UCSD-AML1 (cell line): ENCODE data around the gene SIRT5.

Experiments used
- DNase-seq: peaks from one replicate; lab custom pipeline; 2025; ENCODE audit not compliant: unreplicated experiment; lab: John Stamatoyannopoulos, UW

Gene SIRT5

DNA sequence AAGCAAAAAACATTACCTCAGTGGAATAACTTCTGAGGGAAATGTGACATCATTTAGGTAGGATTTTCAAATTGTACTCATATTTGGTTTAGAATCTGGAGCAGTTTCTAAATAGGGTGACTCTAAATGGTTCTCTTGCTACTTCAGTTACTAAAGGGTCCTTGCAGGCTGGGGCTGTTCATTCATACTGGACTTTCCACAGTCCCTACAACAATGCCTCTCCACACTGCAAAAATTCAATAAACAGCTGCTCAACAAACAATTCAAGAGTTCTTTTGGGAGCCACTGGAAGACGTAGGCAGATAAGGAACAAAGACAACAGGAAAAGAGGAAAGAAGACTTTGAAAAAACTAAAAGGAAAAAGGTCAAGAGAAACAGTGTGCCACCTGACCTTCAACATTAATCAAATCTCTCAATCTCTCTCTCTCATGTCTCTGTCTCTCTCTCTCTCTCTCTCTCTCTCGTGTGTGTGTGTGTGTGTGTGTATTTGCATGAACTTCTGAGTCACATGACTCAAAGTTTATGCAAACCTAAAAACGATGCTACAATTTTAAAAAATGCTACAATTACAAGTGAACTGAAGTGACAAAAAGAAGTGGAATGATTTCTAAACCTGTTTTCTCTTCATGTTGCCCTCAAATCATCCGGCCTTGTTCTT lies 55.2 kb downstream of the SIRT5 start:
- DNase-seq: no peak

DNA sequence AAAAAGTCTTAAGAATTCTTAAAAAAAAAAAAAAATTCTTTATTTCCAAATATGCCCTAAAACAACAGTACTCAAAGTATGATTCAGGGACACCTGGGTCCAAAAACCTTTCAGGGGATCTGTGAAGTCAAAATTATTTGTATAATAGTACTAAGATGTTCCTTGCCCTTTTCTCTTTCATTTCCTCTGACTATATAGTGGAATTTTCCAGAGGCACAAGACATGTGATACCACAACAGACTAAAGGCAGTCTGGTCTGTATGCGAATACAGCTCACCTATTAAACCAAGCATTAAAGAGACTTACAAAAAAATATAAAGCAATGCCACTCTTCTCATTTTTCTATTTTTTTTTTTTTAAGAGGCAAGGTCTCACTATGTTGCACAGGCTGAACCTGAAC lies 56.1 kb downstream of the SIRT5 start:
- no peak for DNase-seq

DNA sequence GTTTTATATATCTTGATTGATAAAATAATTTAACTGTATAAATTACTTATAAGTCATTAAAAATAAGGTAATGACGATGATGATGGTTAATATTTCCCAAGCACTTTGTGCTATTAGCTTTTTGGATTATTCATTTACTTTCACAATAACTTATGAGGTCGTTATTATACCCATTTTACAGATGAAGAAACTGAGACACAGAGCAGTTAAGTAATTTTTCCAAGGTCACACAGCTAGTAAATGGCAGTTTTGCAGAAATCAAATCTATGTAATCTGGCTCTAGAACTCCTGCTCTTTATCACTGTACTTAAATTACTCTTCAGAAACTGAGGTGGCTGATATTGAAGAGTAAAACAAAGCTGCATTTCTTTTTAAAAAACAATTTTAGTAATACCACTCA lies 58.9 kb downstream of the SIRT5 start:
- no peak for DNase-seq

DNA sequence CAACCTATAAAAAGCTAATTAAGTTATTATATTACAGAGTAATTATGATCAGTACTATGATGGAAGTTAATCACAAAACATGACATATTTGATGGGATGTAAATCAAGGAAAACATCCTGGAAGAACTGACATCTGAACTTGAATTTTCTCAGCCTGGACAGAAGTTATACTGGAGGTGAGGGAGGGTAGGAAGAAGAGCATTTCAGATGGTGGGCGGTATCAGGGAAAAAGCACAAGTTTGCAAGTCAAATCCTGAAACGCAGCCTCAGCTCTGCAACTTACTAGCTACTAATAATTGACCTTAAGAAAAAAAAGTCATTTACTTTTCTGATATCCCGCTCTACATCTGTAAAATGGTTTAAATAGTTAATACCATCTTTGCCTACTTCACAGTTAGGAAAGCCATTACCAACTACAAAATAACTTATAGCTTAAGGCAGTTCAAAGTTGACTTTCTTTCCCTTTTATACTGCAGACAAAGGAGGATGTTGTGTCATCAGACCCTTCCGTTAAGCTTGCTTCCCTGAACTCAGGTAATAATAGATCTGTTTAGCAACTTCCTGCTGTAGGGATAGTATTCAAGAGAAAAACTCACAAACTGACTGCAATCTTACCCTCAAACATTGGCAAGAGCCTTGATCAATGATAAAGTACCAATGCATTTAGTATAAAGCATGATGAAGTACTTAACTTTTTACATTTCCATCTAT lies 61.7 kb downstream of the SIRT5 start:
- DNase-seq: no peak

DNA sequence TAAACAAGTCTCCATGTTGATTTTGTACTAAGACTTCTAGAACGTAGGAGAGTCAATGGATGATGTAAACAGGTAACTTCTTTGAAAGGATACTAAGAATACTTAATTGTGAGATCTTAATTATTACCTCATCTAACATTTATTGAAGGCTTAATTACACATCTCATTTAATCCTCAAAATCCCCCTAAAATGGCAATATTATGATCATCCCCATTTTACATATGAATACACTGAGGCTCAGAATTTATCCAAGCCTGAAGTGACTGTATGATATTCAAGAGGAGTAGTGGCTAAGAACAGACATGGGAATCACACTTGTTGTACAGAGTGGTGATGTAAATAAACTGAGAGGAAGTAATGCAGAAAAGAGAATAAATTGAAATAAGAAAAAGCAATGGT lies 63.6 kb downstream of the SIRT5 start:
- DNase-seq: no peak

DNA sequence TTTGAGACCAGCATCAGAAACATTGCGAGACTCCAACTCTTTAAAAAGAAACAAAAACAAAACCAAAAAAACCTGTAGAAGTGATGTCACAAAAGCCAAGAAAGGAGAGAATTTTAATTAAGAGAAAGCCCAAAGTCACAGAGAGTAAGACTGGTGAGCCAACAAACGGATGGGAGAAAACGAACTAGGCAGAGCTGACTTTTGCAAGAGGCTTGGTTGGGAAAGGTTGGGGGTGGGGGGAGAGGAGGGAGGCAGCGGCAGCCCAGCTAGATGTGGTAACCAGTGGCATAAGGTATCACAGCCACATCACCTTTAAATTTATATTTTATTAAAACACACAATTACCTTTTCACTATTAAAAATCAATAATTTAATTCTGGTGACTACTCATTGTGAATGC lies 64.2 kb downstream of the SIRT5 start:
- no peak for DNase-seq

DNA sequence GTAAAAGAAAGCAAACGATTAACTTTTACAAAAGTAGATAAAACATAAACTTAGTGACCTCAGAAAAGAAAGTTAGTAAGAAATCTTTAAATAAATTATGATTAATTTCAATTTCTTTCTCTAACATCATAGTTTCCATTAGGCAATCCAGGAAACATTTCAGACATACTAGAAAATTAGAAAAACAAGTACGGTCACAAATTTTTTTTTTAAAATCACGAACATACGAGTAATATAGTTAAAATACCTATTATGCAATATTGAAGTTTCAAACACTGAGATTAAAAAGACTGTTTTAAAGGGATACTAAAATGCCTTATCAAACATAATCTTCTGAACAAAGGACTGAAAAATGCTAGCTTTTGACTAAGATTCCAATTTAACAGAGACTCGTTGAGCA lies 66.9 kb downstream of the SIRT5 start:
- DNase-seq: no peak

DNA sequence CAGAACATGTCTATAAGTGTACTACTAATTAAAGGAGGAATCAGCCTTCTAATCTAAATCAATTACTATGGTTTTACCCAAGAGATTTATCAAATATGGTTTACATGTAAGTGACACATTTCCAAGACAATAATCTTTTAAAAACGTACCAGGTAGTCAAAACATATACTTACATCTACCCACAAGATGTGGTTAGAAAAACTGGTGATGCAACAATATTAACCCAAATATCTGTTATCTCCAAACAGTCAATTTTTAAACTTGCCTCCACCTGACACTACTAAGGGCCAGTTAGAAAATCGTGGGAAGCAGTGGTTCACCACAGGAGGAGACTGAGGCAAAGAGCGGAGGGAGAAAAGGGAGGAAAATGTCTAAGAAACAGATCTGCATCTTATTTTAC lies 68.7 kb downstream of the SIRT5 start:
- DNase-seq: no peak

DNA sequence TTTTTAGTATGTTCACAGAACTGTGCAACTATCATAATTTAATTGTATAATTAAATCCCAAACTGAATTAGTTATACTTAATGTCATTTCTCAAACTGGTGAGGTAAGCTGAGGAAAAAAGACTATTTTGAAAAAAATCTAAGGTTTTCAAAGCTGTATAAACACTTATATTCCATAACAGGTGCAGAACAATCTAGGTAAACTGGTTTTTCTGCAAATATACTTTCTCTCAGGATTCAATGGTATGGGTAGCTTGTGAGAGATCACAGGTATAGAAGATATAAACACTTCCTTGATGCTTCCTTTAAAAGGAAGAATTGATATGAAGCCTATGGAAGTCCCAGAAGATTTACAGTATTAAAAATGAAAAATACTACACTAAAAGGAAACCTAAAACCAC lies 74.4 kb downstream of the SIRT5 start:
- no peak for DNase-seq

DNA sequence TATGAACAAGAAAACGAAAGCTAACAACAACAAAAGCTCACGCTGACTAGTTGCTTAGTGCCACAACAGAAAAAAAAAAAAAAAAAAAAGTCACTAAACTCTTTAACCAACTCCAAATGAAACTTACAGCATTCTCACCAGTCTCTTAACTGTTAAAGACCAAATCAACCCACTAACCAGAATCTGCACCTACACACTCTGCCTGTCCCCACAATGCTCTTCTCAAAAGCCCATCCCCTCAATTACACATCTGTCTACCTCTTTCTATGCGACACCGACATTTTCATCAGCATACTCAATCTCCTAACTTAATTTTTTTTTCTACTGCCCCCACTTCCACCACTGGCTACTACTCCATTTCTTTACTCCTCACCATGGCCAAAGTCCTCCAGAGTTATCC lies 75.0 kb downstream of the SIRT5 start:
- DNase-seq: no peak

DNA sequence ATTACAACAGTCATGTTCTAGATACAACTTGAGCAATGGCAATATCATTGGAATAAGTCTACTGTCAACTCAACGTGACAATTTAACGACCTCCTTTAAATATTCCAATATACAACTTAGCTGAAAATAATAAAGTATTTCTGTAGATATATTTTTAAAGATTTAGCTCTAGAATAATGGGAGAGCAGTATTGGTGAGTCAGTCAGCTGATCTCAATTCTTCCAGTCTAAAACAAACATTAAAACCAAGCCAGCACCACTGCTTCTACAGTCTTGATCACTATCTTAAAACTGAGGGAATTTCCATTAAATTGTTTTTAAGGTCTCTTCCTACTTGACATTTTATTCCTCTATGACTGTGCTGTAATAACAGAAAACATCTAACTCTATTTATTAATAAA lies 78.9 kb downstream of the SIRT5 start:
- DNase-seq: no peak

DNA sequence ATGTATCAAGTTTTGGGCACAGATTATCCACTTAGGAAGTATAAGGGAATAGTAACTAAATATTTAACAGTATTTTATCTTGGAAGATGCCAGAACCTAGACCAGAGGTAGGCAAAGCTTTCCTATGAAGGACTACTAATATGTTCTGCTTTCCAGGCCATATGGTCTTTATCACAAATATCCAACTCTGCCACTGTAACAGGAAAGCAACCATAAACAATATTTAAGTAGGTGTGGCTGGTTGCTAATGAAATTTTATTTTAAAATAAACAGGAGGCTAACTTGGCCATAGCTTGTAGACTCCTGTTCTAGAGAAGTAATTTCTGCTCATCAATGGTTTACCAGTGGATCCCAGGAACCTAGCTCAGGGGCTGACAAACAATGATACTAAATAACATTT lies 80.1 kb downstream of the SIRT5 start:
- no peak for DNase-seq

DNA sequence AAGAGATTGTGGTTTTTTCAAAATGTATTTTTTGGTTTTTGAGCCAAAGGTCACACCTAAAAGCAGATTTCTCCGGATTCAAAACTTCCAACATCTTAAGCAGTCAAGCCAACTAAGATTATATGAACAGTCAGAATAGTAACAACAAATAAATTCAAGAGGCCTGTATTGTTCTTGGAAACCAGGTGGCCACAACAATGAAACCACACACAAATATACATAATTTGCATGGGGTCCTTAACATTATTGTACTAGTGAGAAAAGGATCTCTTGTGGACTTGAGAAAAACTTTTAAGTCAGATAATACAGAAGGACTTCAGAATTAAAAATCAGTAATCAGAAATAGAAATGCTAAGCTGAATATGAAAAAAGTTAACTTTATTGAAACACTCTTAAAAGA lies 81.3 kb downstream of the SIRT5 start:
- no peak for DNase-seq

DNA sequence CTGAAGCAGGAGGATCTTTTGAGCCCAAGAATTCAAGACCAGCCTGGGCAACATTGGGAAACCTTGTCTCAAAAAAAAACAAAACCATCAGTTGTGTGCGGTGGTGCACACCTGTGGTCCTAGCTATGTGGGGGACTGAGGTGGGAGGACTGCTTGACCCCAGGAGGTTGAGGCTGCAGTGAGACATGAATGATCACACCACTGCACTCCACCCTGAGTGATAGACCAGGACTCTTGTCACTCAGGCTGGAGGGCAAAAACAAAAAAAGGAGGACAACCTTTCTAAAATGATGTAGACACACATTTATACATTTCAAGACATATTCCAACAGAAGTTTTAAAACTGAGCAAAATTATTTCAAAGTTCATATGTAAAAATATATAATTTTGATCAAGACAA lies 85.9 kb downstream of the SIRT5 start:
- no peak for DNase-seq

DNA sequence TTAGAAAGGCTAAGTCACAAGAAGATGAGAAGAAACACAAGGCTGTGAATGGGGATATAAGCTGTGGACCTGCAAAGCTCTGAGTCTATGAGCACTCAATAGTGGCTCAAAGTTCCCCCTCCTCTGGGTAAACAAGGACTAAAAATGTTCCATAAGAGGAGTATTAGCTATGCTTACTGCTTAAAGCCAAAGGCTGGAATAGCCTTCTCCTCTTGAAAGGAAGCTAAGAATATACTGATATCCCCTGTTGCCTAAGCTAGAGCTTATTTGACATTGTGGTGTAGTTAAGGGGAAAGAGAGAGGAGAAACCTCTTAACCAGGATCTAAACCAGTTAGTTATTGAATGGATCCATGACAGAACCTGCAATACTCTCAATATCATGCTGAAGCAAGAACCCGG lies 86.5 kb downstream of the SIRT5 start:
- DNase-seq: no peak

DNA sequence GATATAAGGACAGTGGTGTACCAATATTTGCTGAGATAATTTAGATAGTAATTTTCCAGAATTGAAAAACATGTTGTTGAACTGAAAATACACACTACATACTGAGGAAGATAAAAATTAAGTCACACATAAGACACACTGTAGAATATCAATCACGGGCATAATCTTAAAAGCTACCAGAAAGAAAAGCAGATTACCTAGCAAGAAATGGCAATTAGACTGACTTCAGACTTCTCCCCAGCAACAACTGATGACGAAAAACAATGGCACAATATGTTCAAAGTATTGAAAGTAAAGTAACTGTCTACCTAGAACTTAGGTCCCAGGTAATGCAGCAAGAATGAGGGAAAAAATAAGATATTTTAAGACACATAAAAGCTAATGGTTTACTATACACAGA lies 87.2 kb downstream of the SIRT5 start:
- DNase-seq: no peak

DNA sequence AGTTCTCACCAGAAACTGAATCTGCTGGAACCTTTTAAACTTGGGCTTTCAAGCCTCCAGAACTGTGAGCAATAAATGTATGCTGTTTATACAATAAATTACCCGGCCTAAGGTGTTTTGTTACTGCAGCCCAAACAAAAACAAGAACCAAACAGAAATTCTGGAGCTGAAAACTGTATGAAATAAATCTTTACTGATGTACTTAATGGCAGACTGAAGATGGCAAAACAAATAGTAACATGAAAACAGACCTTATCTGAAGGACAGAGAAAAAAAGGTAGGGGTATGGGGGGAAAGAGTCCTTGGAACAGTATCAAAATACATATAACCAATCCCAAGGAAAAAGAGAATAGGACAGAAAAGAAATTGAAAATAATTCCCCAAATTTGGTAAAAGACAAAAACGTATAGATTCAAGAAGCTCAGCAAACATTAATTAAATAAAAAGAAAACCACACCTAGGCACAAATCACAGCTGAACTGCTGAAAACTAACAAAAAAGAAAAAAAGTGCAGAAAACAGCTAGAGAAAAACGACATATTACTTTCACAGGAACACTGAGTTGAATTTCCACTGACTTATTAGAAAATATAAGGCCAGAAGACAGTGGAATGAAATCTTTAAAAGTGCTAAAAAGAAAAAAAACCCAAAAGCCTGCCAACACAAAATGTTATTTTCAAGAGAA lies 88.4 kb downstream of the SIRT5 start:
- DNase-seq: no peak

DNA sequence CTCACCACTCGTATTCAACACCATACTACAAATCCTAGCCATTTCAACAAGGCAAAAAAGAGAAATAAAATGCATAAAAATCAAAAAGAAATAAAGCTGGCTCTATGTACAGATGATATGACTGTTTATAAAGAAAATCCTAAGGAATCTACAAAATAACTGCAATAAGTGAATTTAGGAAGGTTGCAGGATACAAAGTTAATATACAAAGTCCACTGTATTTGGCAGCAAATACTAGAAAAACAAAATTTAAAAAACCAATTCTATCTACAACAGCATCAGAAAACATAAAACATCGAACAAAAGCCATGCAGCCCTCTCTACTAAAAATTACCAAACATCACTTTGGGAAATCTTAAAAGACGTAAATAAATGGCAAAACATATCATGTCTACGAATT lies 89.6 kb downstream of the SIRT5 start:
- DNase-seq: no peak
